H9 (cell line): ENCODE results near the gene TTC17. TPM values are rescaled to one million over a fixed set of nuclear protein-coding genes. Genes with fewer than 3 reads are reported as not detected.

Experiments used
- DNase-seq: peaks from one replicate; pipeline ENCODE4 v3.0.0-alpha.2; 2017
- H2AFZ ChIP-seq: one replicate; pipeline ENCODE4 v1.6.1; 2013; ENCODE audit warnings: mild to moderate bottlenecking, low read length, control low read depth, moderate library complexity
- H2AK5ac ChIP-seq: 2 replicates; pipeline ENCODE4 v1.6.1; 2013; ENCODE audit warnings: low read length, control low read depth, mixed read lengths; ENCODE audit not compliant: insufficient read length
- H2BK120ac ChIP-seq: one replicate; pipeline ENCODE4 v1.6.1; 2013; ENCODE audit warnings: low read depth, mild to moderate bottlenecking, low read length, control low read depth, inconsistent platforms; ENCODE audit not compliant: poor library complexity, severe bottlenecking
- H2BK12ac ChIP-seq: 2 replicates; pipeline ENCODE4 v1.6.1; 2013; ENCODE audit warnings: low read length, control low read depth, mixed read lengths, low read depth; ENCODE audit not compliant: insufficient read length
- H2BK15ac ChIP-seq: 2 replicates; pipeline ENCODE4 v1.6.1; 2013; ENCODE audit warnings: low read depth, low read length, control low read depth
- H2BK20ac ChIP-seq: one replicate; pipeline ENCODE4 v1.6.1; 2013; ENCODE audit warnings: low read depth, mild to moderate bottlenecking, low read length, control low read depth, inconsistent platforms; ENCODE audit not compliant: poor library complexity, severe bottlenecking
- H2BK5ac ChIP-seq: 2 replicates; pipeline ENCODE4 v1.6.1; 2013; ENCODE audit warnings: low read length, control low read depth, mixed read lengths; ENCODE audit not compliant: insufficient read length
- H3K14ac ChIP-seq: 2 replicates; pipeline ENCODE4 v1.6.1; 2013; ENCODE audit warnings: low read length, control low read depth; ENCODE audit not compliant: insufficient read depth
- H3K18ac ChIP-seq: 2 replicates; pipeline ENCODE4 v1.6.1; 2013; ENCODE audit warnings: low read depth, mild to moderate bottlenecking, mixed read lengths, low read length, control low read depth; ENCODE audit not compliant: insufficient read length
- H3K23ac ChIP-seq: 2 replicates; pipeline ENCODE4 v1.6.1; 2013; ENCODE audit warnings: low read length, control low read depth, mixed read lengths, low read depth; ENCODE audit not compliant: insufficient read length
- H3K23me2 ChIP-seq: 2 replicates; pipeline ENCODE4 v1.6.1; 2013; ENCODE audit warnings: low read depth, mild to moderate bottlenecking, mixed read lengths, low read length, control low read depth; ENCODE audit not compliant: insufficient read length, poor library complexity, severe bottlenecking
- H3K27ac ChIP-seq: 2 replicates; pipeline ENCODE4 v1.5.1; 2013; ENCODE audit warnings: low read length, control low read depth, mixed read lengths, low read depth; ENCODE audit not compliant: insufficient read length
- H3K27me3 ChIP-seq: 2 replicates; pipeline ENCODE4 v1.6.1; 2013; ENCODE audit warnings: low read length, control low read depth, inconsistent platforms; ENCODE audit not compliant: insufficient read depth
- H3K4ac ChIP-seq: 2 replicates; pipeline ENCODE4 v1.6.1; 2013; ENCODE audit warnings: low read depth, mild to moderate bottlenecking, control low read depth, inconsistent platforms, low read length, moderate library complexity
- H3K4me1 ChIP-seq: 2 replicates; pipeline ENCODE4 v1.6.1; 2013; ENCODE audit warnings: low read length, control low read depth, inconsistent platforms; ENCODE audit not compliant: insufficient read depth
- H3K4me2 ChIP-seq: 2 replicates; pipeline ENCODE4 v1.6.1; 2013; ENCODE audit warnings: low read length, control low read depth, mixed read lengths; ENCODE audit not compliant: insufficient read length, insufficient read depth
- H3K56ac ChIP-seq: 2 replicates; pipeline ENCODE4 v1.6.1; 2013; ENCODE audit warnings: low read depth, mild to moderate bottlenecking, mixed read lengths, low read length, control low read depth; ENCODE audit not compliant: insufficient read length
- H3K79me1 ChIP-seq: 2 replicates; pipeline ENCODE4 v1.6.1; 2013; ENCODE audit warnings: low read depth, mild to moderate bottlenecking, moderate library complexity, low read length, control low read depth, inconsistent platforms; ENCODE audit not compliant: insufficient read depth, poor library complexity, severe bottlenecking
- H3K79me2 ChIP-seq: 2 replicates; pipeline ENCODE4 v1.6.1; 2013; ENCODE audit warnings: low read length, control low read depth, inconsistent platforms; ENCODE audit not compliant: insufficient read depth
- H3K9ac ChIP-seq: 2 replicates; pipeline ENCODE4 v1.6.1; 2013; ENCODE audit warnings: low read length, control low read depth, mixed read lengths; ENCODE audit not compliant: insufficient read length; ENCODE audit errors: extremely low read depth
- H3K9me3 ChIP-seq: one replicate; pipeline ENCODE4 v1.6.1; 2013; ENCODE audit warnings: low read depth, low read length, inconsistent platforms; ENCODE audit not compliant: control insufficient read depth
- H3T11ph ChIP-seq: one replicate; pipeline ENCODE4 v1.6.1; 2013; ENCODE audit warnings: mild to moderate bottlenecking, low read length, control low read depth, inconsistent platforms
- H4K20me1 ChIP-seq: one replicate; pipeline ENCODE4 v1.6.1; 2013; ENCODE audit not compliant: control insufficient read depth, insufficient read length, insufficient read depth
- H4K5ac ChIP-seq: 2 replicates; pipeline ENCODE4 v1.6.1; 2013; ENCODE audit warnings: low read depth, mild to moderate bottlenecking, mixed read lengths, low read length, control low read depth; ENCODE audit not compliant: insufficient read length
- H4K8ac ChIP-seq: replicated peaks from 2 replicates; pipeline ENCODE4 v1.6.1; 2013; ENCODE audit warnings: low read length, control low read depth, mixed read lengths, low read depth; ENCODE audit not compliant: insufficient read length
- H4K91ac ChIP-seq: 2 replicates; pipeline ENCODE4 v1.6.1; 2013; ENCODE audit warnings: low read depth, mild to moderate bottlenecking, moderate library complexity, mixed read lengths, low read length, control low read depth; ENCODE audit not compliant: insufficient read length
- H3K27ac Mint-ChIP-seq, 3 experiments: 2 replicates in 2 of 3; 3 replicates in 1 of 3; pipeline ENCODE4 v1.8.0; 2020 to 2021; ENCODE audit warnings: mixed read lengths in 3 of 3, mild to moderate bottlenecking in 1 of 3, moderate library complexity in 1 of 3
- H3K27me3 Mint-ChIP-seq: 2 replicates; pipeline ENCODE4 v1.8.0; 2021; ENCODE audit warnings: low read depth, mild to moderate bottlenecking, moderate library complexity, mixed read lengths
- H3K36me3 Mint-ChIP-seq, 3 experiments: 2 replicates in 2 of 3; 3 replicates in 1 of 3; pipeline ENCODE4 v1.8.0; 2020 to 2021; ENCODE audit warnings: low read depth in 3 of 3, mixed read lengths in 3 of 3; ENCODE audit not compliant: insufficient read depth in 1 of 3
- H3K4me1 Mint-ChIP-seq, 2 experiments: 2 replicates each; pipeline ENCODE4 v1.8.0; 2020; ENCODE audit warnings: mixed read lengths in 2 of 2
- H3K4me3 Mint-ChIP-seq, 2 experiments: 2 replicates in 1 of 2; 3 replicates in 1 of 2; pipeline ENCODE4 v1.8.0; 2020 to 2021; ENCODE audit warnings: mild to moderate bottlenecking in 2 of 2, mixed read lengths in 2 of 2, moderate library complexity in 1 of 2
- H3K9me3 Mint-ChIP-seq, 2 experiments: 2 replicates in 1 of 2; 3 replicates in 1 of 2; pipeline ENCODE4 v1.8.0; 2020; ENCODE audit warnings: mild to moderate bottlenecking in 2 of 2, mixed read lengths in 2 of 2, moderate library complexity in 1 of 2
- CTCF ChIP-seq: fragments of 200-600 bp; sonication (generic); conservative IDR thresholded peaks from 3 replicates; pipeline ENCODE4 v1.8.0; 2021; ENCODE audit warnings: antibody characterized with exemption, mild to moderate bottlenecking
- WGBS: extraction: QIAGEN DNeasy Blood & Tissue Kit; methylation state at CpG from one replicate; pipeline ENCODE4 v1.1.7; 2013; ENCODE audit warnings: missing lambda C conversion rate, low lambda C conversion rate, mixed read lengths; ENCODE audit not compliant: insufficient read length; ENCODE audit errors: extremely low coverage; 5-methylcytosine and 5-hydroxymethylcytosine counted together
- total RNA-seq: library from RNA; stranded (reverse); gene quantifications from 2 replicates; pipeline ENCODE4 v1.2.1, GENCODE V29; 2021

The TTC17 gene
- total RNA-seq, 1 experiment from 2014 or later = 68.5 TPM

- H3K18ac ChIP-seq = no peak overlapping the region
- H3K56ac ChIP-seq = no peak overlapping the region
- H2BK12ac ChIP-seq = no peak overlapping the region
- no peak overlapping the region for H2BK5ac ChIP-seq
- H3K9me3 Mint-ChIP-seq = no peaks in the 10 kb centered on the region
- H2BK15ac ChIP-seq = no peak overlapping the region
- peaks cover 4% of the 10 kb centered on the region for H3K79me1 ChIP-seq
- WGBS = no CpG with 5 or more reads among the region's 2 CpGs
- no peaks in the 10 kb centered on the region for H3K9me3 ChIP-seq
- H3K4ac ChIP-seq = no peak overlapping the region
- H3K79me2 ChIP-seq = no peaks in the 10 kb centered on the region; the same call in 1 of the 2 replicates
- no peak overlapping the region for H2BK120ac ChIP-seq
- H3K9ac ChIP-seq = no peak overlapping the region
- 0 out of 7 replicates have a peak overlapping the region, but pooled peaks of 1 of the 3 experiments have one; percentile 4 for H3K27ac Mint-ChIP-seq
- H3T11ph ChIP-seq = no peak overlapping the region
- no peak overlapping the region for H3K4me3 Mint-ChIP-seq
- H3K23me2 ChIP-seq = no peaks in the 10 kb centered on the region
- H2AFZ ChIP-seq = no peak overlapping the region
- H3K4me1 Mint-ChIP-seq = peaks cover 7 to 16% of the 10 kb centered on the region in 2 experiments
- no peak overlapping the region for H3K14ac ChIP-seq
- no peak overlapping the region for H3K27ac ChIP-seq
- H3K23ac ChIP-seq = no peak overlapping the region
- peaks cover 2 to 5% (median 2%) of the 10 kb centered on the region in 3 experiments; a peak in 5 of 7 replicates for H3K36me3 Mint-ChIP-seq
- H4K20me1 ChIP-seq = no peaks in the 10 kb centered on the region
- H2BK20ac ChIP-seq = no peak overlapping the region
- peaks cover under 1% of the 10 kb centered on the region; the same call in 1 of the 2 replicates for H3K4me1 ChIP-seq
- no peaks in the 10 kb centered on the region for H3K27me3 ChIP-seq
- H4K5ac ChIP-seq = no peak overlapping the region
- H3K27me3 Mint-ChIP-seq = no peaks in the 10 kb centered on the region
- H4K91ac ChIP-seq = no peak overlapping the region
- no peak for TF ChIP-seq CTCF
- H4K8ac ChIP-seq = no peak overlapping the region
- DNase-seq = no peak
- no peak overlapping the region for H2AK5ac ChIP-seq
- no peak overlapping the region for H3K4me2 ChIP-seq
Observed at GRCh38 chr11:43376594-43376993, 17.9 kb downstream of the TTC17 start.
